OCI-LY3 (cell line): ENCODE results near the gene ARMC2.

Experiments
- H2AFZ ChIP-seq: fragments of 200-600, 300-600 bp; shearing (Covaris generic); 2 replicates; pipeline ENCODE4 v1.6.0; 2014; ENCODE audit warnings: antibody characterized with exemption, low read depth, low read length
- H3K27ac ChIP-seq: fragments of 200-600, 300-600 bp; sonication (generic); 2 replicates; pipeline ENCODE4 v1.5.1; 2014; ENCODE audit warnings: mild to moderate bottlenecking, low read length, moderate library complexity, mixed read lengths
- H3K27me3 ChIP-seq: fragments of 200-600, 300-600 bp; sonication (generic); 2 replicates; pipeline ENCODE4 v1.6.1; 2014; ENCODE audit warnings: low read depth, low read length, mixed read lengths
- H3K36me3 ChIP-seq: fragments of 200-600, 300-600 bp; sonication (generic); replicated peaks from 2 replicates; pipeline ENCODE3; 2014; ENCODE audit warnings: low read depth, low read length, mixed read lengths
- H3K4me1 ChIP-seq: fragments of 300-600, 200-600 bp; sonication (generic); 2 replicates; pipeline ENCODE4 v1.6.1; 2014; ENCODE audit warnings: low read length, mixed read lengths
- H3K4me2 ChIP-seq: fragments of 200-600, 300-600 bp; sonication (generic); 2 replicates; pipeline ENCODE4 v1.6.1; 2014; ENCODE audit warnings: low read length, mixed read lengths
- H3K4me3 ChIP-seq: fragments of 300-600, 200-600 bp; sonication (generic); 2 replicates; pipeline ENCODE4 v1.5.1; 2014; ENCODE audit warnings: antibody characterized with exemption, mild to moderate bottlenecking, low read length, moderate library complexity
- H3K79me2 ChIP-seq: fragments of 300-600, 200-600 bp; shearing (Covaris generic); 2 replicates; pipeline ENCODE4 v1.6.1; 2014; ENCODE audit warnings: mild to moderate bottlenecking, low read length, mixed read lengths
- H3K9ac ChIP-seq: fragments of 300-600, 200-600 bp; shearing (Covaris generic); 2 replicates; pipeline ENCODE4 v1.6.0; 2014; ENCODE audit warnings: mild to moderate bottlenecking, low read length, moderate library complexity
- H3K9me3 ChIP-seq: fragments of 200-600, 300-600 bp; shearing (Covaris generic); 2 replicates; pipeline ENCODE4 v1.6.1; 2014; ENCODE audit warnings: low read length, mixed read lengths; ENCODE audit not compliant: insufficient read depth
- H4K20me1 ChIP-seq: fragments of 200-600, 300-600 bp; sonication (generic); 2 replicates; pipeline ENCODE4 v1.6.1; 2016; ENCODE audit warnings: low read length, mixed read lengths; ENCODE audit not compliant: insufficient read depth
- CTCF ChIP-seq: fragments of 200-600, 300-600 bp; sonication (generic); IDR thresholded peaks from 2 replicates; pipeline ENCODE4 v1.5.1; 2014; ENCODE audit warnings: antibody characterized with exemption, low read length, low read depth
- EZH2phosphoT487 ChIP-seq: fragments of 200-600 bp; shearing (Covaris generic); IDR thresholded peaks from 2 replicates; pipeline ENCODE4 v1.6.1; 2018; ENCODE audit warnings: antibody characterized with exemption, mixed run types, low read depth

ARMC2 gene

GRCh38 chr6:108996208-108996607 is 148.0 kb downstream of the ARMC2 start:
- Histone ChIP-seq H3K4me1 (no peaks in the 10 kb centered on the region), H3K27ac (no peak overlapping the region), H4K20me1 (no peaks in the 10 kb centered on the region), H2AFZ (no peak overlapping the region), H3K27me3 (no peaks in the 10 kb centered on the region), H3K36me3 (no peaks in the 10 kb centered on the region), H3K4me2 (no peak overlapping the region), H3K9me3 (no peaks in the 10 kb centered on the region), H3K9ac (no peak overlapping the region), H3K79me2 (no peaks in the 10 kb centered on the region), H3K4me3 (no peak overlapping the region)
- TF ChIP-seq CTCF: no peak
- no peak for TF ChIP-seq EZH2phosphoT487

DNA sequence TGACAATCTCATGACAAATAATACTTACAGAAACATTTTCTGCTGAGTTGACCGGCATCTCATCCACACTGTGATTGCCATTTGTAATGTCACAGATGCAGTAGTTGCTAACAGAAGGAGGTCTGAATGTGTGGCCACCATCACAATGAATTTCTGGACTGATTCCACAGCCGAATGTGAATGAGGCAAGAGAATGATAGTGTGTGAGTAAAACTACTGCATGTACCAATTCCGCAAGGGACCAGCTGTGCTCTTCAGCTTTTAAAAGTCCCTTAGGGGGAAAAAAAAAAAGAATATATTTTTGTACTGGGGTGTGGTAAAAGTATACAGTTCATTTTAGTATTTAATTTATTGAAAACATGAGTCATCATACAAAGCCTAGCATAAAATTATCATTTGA is 150.3 kb downstream of the ARMC2 start:
- no peak overlapping the region for H3K4me2 ChIP-seq
- no peak overlapping the region for H3K27ac ChIP-seq
- no peaks in the 10 kb centered on the region for H3K79me2 ChIP-seq
- no peak overlapping the region for H3K9ac ChIP-seq
- H3K4me3 ChIP-seq: no peak overlapping the region
- H2AFZ ChIP-seq: no peak overlapping the region
- H4K20me1 ChIP-seq: peaks cover 3% of the 10 kb centered on the region; the same call in 1 of the 2 replicates
- H3K4me1 ChIP-seq: peaks cover 4% of the 10 kb centered on the region; the same call in 1 of the 2 replicates
- no peaks in the 10 kb centered on the region for H3K27me3 ChIP-seq
- no peaks in the 10 kb centered on the region for H3K9me3 ChIP-seq
- no peak for TF ChIP-seq CTCF
- no peak for TF ChIP-seq EZH2phosphoT487
- no peaks in the 10 kb centered on the region for H3K36me3 ChIP-seq

GRCh38 chr6:108999428-108999827 is 151.2 kb downstream of the ARMC2 start:
- H3K79me2 ChIP-seq: no peaks in the 10 kb centered on the region
- no peaks in the 10 kb centered on the region for H3K27me3 ChIP-seq
- H3K36me3 ChIP-seq: no peaks in the 10 kb centered on the region
- no peak overlapping the region for H3K9ac ChIP-seq
- H2AFZ ChIP-seq: no peak overlapping the region
- no peak overlapping the region for H3K27ac ChIP-seq
- no peak overlapping the region for H3K4me2 ChIP-seq
- peaks cover 4% of the 10 kb centered on the region; the same call in 1 of the 2 replicates for H3K4me1 ChIP-seq
- TF ChIP-seq EZH2phosphoT487 (no peak), CTCF (no peak)
- H3K4me3 ChIP-seq: no peak overlapping the region
- peaks cover 3% of the 10 kb centered on the region; the same call in 1 of the 2 replicates for H4K20me1 ChIP-seq
- H3K9me3 ChIP-seq: no peaks in the 10 kb centered on the region

- peaks cover 4% of the 10 kb centered on the region; the same call in 1 of the 2 replicates for H3K4me1 ChIP-seq
- TF ChIP-seq CTCF: no peak
- no peak for TF ChIP-seq EZH2phosphoT487
Observed at GRCh38 chr6:109000289-109000688, 152.1 kb downstream of the ARMC2 start.

More at GRCh38 chr6:109000289-109000688, 152.1 kb downstream of the ARMC2 start:
- Histone ChIP-seq H2AFZ (no peak overlapping the region), H3K79me2 (no peaks in the 10 kb centered on the region), H3K27me3 (no peaks in the 10 kb centered on the region), H3K36me3 (no peaks in the 10 kb centered on the region), H3K9ac (no peak overlapping the region), H3K4me3 (no peak overlapping the region), H4K20me1 (peaks cover 3% of the 10 kb centered on the region; the same call in 1 of the 2 replicates), H3K9me3 (no peaks in the 10 kb centered on the region), H3K27ac (no peak overlapping the region), H3K4me2 (no peak overlapping the region)
